Measurements from ENCODE around the gene ANKS1B.

Gene ANKS1B

GRCh38 chr12:99265648-99266047 is 719.1 kb downstream of the ANKS1B start:
- no peak overlapping the region for H3K4me3 ChIP-seq (ENCODE audit: low read depth, low read length)
- H2AFZ ChIP-seq, result no peak overlapping the region
- no peak overlapping the region for H3K9ac ChIP-seq
- no peaks in the 10 kb centered on the region for H3K36me3 ChIP-seq (ENCODE audit: control insufficient read depth, insufficient read depth, low read length)
- no peak overlapping the region for H3K4me2 ChIP-seq (ENCODE audit: low read length)
- no peak for TF ChIP-seq CTCF (IDR thresholded peaks at IDR 0.05)
- no peaks in the 10 kb centered on the region for H3K4me1 ChIP-seq
- H3K79me2 ChIP-seq, result no peaks in the 10 kb centered on the region
- no peak overlapping the region for H3K27ac ChIP-seq
- no peaks in the 10 kb centered on the region for H3K9me3 ChIP-seq (ENCODE audit: control insufficient read depth, low read length)
- H3K27me3 ChIP-seq (ENCODE audit: control insufficient read depth, insufficient read depth, low read length), result no peaks in the 10 kb centered on the region

GRCh38 chr12:99261256-99261655 is 723.5 kb downstream of the ANKS1B start:
- H3K4me1 ChIP-seq, result no peaks in the 10 kb centered on the region
- no peak overlapping the region for H3K9ac ChIP-seq
- no peak for TF ChIP-seq CTCF (IDR thresholded peaks at IDR 0.05)
- H3K9me3 ChIP-seq (ENCODE audit: control insufficient read depth, low read length), result no peaks in the 10 kb centered on the region
- no peaks in the 10 kb centered on the region for H3K79me2 ChIP-seq
- H3K4me2 ChIP-seq (ENCODE audit: low read length), result no peak overlapping the region
- H3K4me3 ChIP-seq (ENCODE audit: low read depth, low read length), result no peak overlapping the region
- no peak overlapping the region for H3K27ac ChIP-seq
- H3K36me3 ChIP-seq (ENCODE audit: control insufficient read depth, insufficient read depth, low read length), result no peaks in the 10 kb centered on the region
- H3K27me3 ChIP-seq (ENCODE audit: control insufficient read depth, insufficient read depth, low read length), result no peaks in the 10 kb centered on the region
- H2AFZ ChIP-seq, result no peak overlapping the region

- H3K4me3 ChIP-seq (ENCODE audit: low read depth, low read length), result no peak overlapping the region
- H3K27ac ChIP-seq, result no peak overlapping the region
- H3K36me3 ChIP-seq (ENCODE audit: control insufficient read depth, insufficient read depth, low read length), result no peaks in the 10 kb centered on the region
- no peak overlapping the region for H2AFZ ChIP-seq
- H3K4me1 ChIP-seq, result no peaks in the 10 kb centered on the region
- TF ChIP-seq CTCF (IDR thresholded peaks at IDR 0.05), result no peak
- H3K79me2 ChIP-seq, result no peaks in the 10 kb centered on the region
- no peaks in the 10 kb centered on the region for H3K27me3 ChIP-seq (ENCODE audit: control insufficient read depth, insufficient read depth, low read length)
- H3K4me2 ChIP-seq (ENCODE audit: low read length), result no peak overlapping the region
- no peaks in the 10 kb centered on the region for H3K9me3 ChIP-seq (ENCODE audit: control insufficient read depth, low read length)
- H3K9ac ChIP-seq, result no peak overlapping the region
Observed at GRCh38 chr12:99260456-99260996, 724.2 kb downstream of the ANKS1B start.

- no peak for TF ChIP-seq CTCF (IDR thresholded peaks at IDR 0.05)
- Histone ChIP-seq H3K36me3 (ENCODE audit: control insufficient read depth, insufficient read depth, low read length) (no peaks in the 10 kb centered on the region), H3K9me3 (ENCODE audit: control insufficient read depth, low read length) (no peaks in the 10 kb centered on the region), H3K4me1 (no peaks in the 10 kb centered on the region), H3K4me3 (ENCODE audit: low read depth, low read length) (no peak overlapping the region), H2AFZ (no peak overlapping the region), H3K79me2 (no peaks in the 10 kb centered on the region), H3K27ac (no peak overlapping the region), H3K27me3 (ENCODE audit: control insufficient read depth, insufficient read depth, low read length) (no peaks in the 10 kb centered on the region), H3K9ac (no peak overlapping the region), H3K4me2 (ENCODE audit: low read length) (no peak overlapping the region)
Observed at GRCh38 chr12:99259040-99259934, 725.4 kb downstream of the ANKS1B start.

Data from parathyroid adenoma (tissue), 2 donors.